K562 (cell line): Measurements from ENCODE around the gene TP73. TPM values are rescaled to one million over a fixed set of nuclear protein-coding genes. Genes with fewer than 3 reads are reported as not detected.

Experiments
- ARID3A ChIP-seq: IDR thresholded peaks from 2 replicates; pipeline ENCODE4 v1.6.1; 2012; ENCODE audit warnings: low read depth, low read length, improper control_type of control experiment, borderline replicate concordance
- ARID3B ChIP-seq: fragments of 250-450 bp; sonication (Bioruptor Pico); IDR thresholded peaks from 2 replicates; pipeline ENCODE4 v1.4.0; 2020; ENCODE audit warnings: borderline replicate concordance
- E2F6 ChIP-seq, 2 experiments: IDR thresholded peaks; 2 replicates each; pipeline ENCODE4 v1.6.1; 2011; ENCODE audit warnings: borderline replicate concordance in 1 of 2, control low read depth in 1 of 2, low read depth in 1 of 2, low read length in 1 of 2, mild to moderate bottlenecking in 1 of 2, mixed read lengths in 1 of 2, moderate library complexity in 1 of 2; ENCODE audit not compliant: insufficient read depth in 1 of 2, insufficient read length in 1 of 2, poor library complexity in 1 of 2, severe bottlenecking in 1 of 2; ENCODE audit errors: extremely low read depth in 1 of 2
- HEY1 ChIP-seq: fragments of 250-450 bp; sonication (Bioruptor Pico); IDR thresholded peaks from 2 replicates; pipeline ENCODE4 v1.5.0; 2020; ENCODE audit warnings: mild to moderate bottlenecking, moderate library complexity, borderline replicate concordance
- KLF16 ChIP-seq: IDR thresholded peaks from 2 replicates; pipeline ENCODE4 v1.6.1; 2016; ENCODE audit warnings: antibody characterized with exemption
- MGA ChIP-seq: fragments of 450-650 bp; IDR thresholded peaks from 2 replicates; pipeline ENCODE4 v1.6.1; 2016; ENCODE audit warnings: mild to moderate bottlenecking, moderate library complexity
- NRF1 ChIP-seq, 2 experiments: fragments of 450-650 bp; IDR thresholded peaks in 1 of 2; conservative IDR thresholded peaks in 1 of 2; 2 replicates each; pipeline ENCODE4 v1.6.1; 2014; ENCODE audit warnings: mild to moderate bottlenecking in 2 of 2
- PHTF2 ChIP-seq: fragments of 250-450 bp; sonication (Bioruptor Pico); IDR thresholded peaks from 2 replicates; pipeline ENCODE4 v1.5.0; 2021; ENCODE audit warnings: mild to moderate bottlenecking
- SIN3A ChIP-seq, 2 experiments: fragments of 150-350 bp in 1 of 2; IDR thresholded peaks; 2 replicates each; pipeline ENCODE4 v1.6.1; 2011 to 2016; ENCODE audit warnings: borderline replicate concordance in 2 of 2, low read depth in 2 of 2, low read length in 2 of 2, mild to moderate bottlenecking in 2 of 2, moderate library complexity in 2 of 2; ENCODE audit not compliant: control insufficient read depth in 1 of 2
- polyA plus RNA-seq, 8 experiments: library from polyadenylated mRNA; depleted of rRNA in 4 of 8; stranded (reverse) in 5 of 8; unstranded in 3 of 8; fragments of >200 nt; fragmentation: Nextera tagmentation in 2 of 8; fragmentation: Illumina TruSeq in 1 of 8; extraction: Ambion mirVana in 2 of 8; extraction: Trizol in 1 of 8; gene quantifications; 2 replicates each; pipeline versions ENCODE4 v1.2.1 to v1.2.3, GENCODE V29; 2011 to 2014; ENCODE audit warnings: inconsistent platforms in 1 of 8, missing spikeins in 1 of 8
- total RNA-seq, 7 experiments: library from RNA; depleted of rRNA in 6 of 7; stranded (reverse); fragments of >200 nt in 6 of 7; fragmentation: Illumina TruSeq in 2 of 7; extraction: Trizol in 2 of 7; gene quantifications; 2 replicates each; pipeline versions ENCODE4 v1.2.1 to v1.2.3, GENCODE V29; 2011 to 2021; ENCODE audit warnings: low replicate concordance in 1 of 7

TP73 gene
- total and polyA plus RNA-seq, 9 of the 15 experiments (the other 6 are each of a cell fraction or from before 2014, with no cell fraction given), result 0.07 to 1.6 (median 0.40) TPM; not detected in 2

GRCh38 chr1:3746389-3746829 lies 94.1 kb downstream of the TP73 start (continued):
- TF ChIP-seq MGA, result peak; percentile 71; the same call in 1 of the 2 replicates
- peak; percentile 66 to 78 for TF ChIP-seq E2F6 (IDR thresholded peaks at IDR 0.05; ENCODE audit: borderline replicate concordance in 1 of 2, extremely low read depth in 1 of 2, insufficient read depth in 1 of 2, insufficient read length in 1 of 2, low read depth in 1 of 2, low read length in 1 of 2, poor library complexity in 1 of 2, severe bottlenecking in 1 of 2)
- TF ChIP-seq ARID3A, result no peak
- no peak for TF ChIP-seq PHTF2 (CRISPR knock-in tag)
- TF ChIP-seq SIN3A (IDR thresholded peaks at IDR 0.05; ENCODE audit: borderline replicate concordance in 2 of 2, control insufficient read depth in 1 of 2, low read depth in 2 of 2, low read length in 2 of 2), result peak in 1 of 2 experiments; percentile 9; a peak in 1 of 4 replicates
- no peak for TF ChIP-seq ARID3B
- TF ChIP-seq NRF1 (conservative IDR thresholded peaks at IDR 0.05 in 1 of 2, IDR thresholded peaks at IDR 0.05 in 1 of 2), result peak in 1 of 2 experiments; percentile 37; a peak in 2 of 4 replicates
- no peak for TF ChIP-seq HEY1 (CRISPR knock-in tag)
- peak; percentile 18; the same call in 1 of the 2 replicates for TF ChIP-seq KLF16
